Endothelial cell of umbilical vein (primary cell): ENCODE measurements around the gene ZNF609. TPM values are rescaled to one million over a fixed set of nuclear protein-coding genes. Genes with fewer than 3 reads are reported as not detected.

Source experiments
- BruUV-seq: library from RNA; stranded (reverse); fragments of 400-500 nt; replicated peaks from 2 replicates; lab custom pipeline; 2021; lab: Mats Ljungman, UMichigan
- CTCF ChIA-PET: fragments of 300-600, 350-600 bp; sonication (Branson Sonifier 250); formaldehyde crosslinking; loops from one replicate; lab custom pipeline; 2021; ENCODE audit warnings: antibody characterized with exemption, inconsistent platforms; lab: Charles Lee
- POLR2A ChIA-PET: fragments of 300-600, 350-600 bp; sonication (Branson Sonifier 250); formaldehyde crosslinking; loops from one replicate; lab custom pipeline; 2021; ENCODE audit warnings: antibody characterized with exemption, inconsistent platforms; lab: Charles Lee
- DNase-seq: peaks from one replicate; pipeline ENCODE4 v3.0.0-alpha.2; 2011; ENCODE audit warnings: low read depth, low spot score
- FAIRE-seq: peaks from 2 replicates; lab custom pipeline; 2011; peaks lifted over from hg19 to GRCh38; lab: Jason Lieb, UNC
- H2AFZ ChIP-seq: 2 replicates; pipeline ENCODE4 v1.6.0; 2012; ENCODE audit warnings: low read depth, low read length, control low read depth, inconsistent platforms
- H3K27ac ChIP-seq: 2 replicates; pipeline ENCODE4 v1.5.1; 2011; ENCODE audit warnings: low read depth, mild to moderate bottlenecking, control low read depth, low read length, moderate library complexity; ENCODE audit not compliant: insufficient read depth
- H3K27me3 ChIP-seq, 2 experiments: 2 replicates each; pipeline versions ENCODE4 v1.6.0 to v1.6.1; 2011; ENCODE audit warnings: low read length in 2 of 2, mixed read lengths in 1 of 2; ENCODE audit not compliant: control insufficient read depth in 2 of 2, insufficient read depth in 2 of 2
- H3K36me3 ChIP-seq, 2 experiments: 2 replicates in 1 of 2; 3 replicates in 1 of 2; pipeline ENCODE4 v1.5.1; 2011; ENCODE audit warnings: low read length in 2 of 2, mild to moderate bottlenecking in 1 of 2, moderate library complexity in 1 of 2; ENCODE audit not compliant: control insufficient read depth in 2 of 2, insufficient read depth in 2 of 2; ENCODE audit errors: extremely low read depth in 1 of 2
- H3K4me1 ChIP-seq: 3 replicates; pipeline ENCODE4 v1.5.1; 2011; ENCODE audit warnings: mild to moderate bottlenecking, low read length; ENCODE audit not compliant: control insufficient read depth, insufficient read depth; ENCODE audit errors: extremely low read depth
- H3K4me2 ChIP-seq: 2 replicates; pipeline ENCODE4 v1.6.1; 2011; ENCODE audit warnings: low read length, control low read depth, mixed read lengths; ENCODE audit not compliant: insufficient read depth
- H3K4me3 ChIP-seq, 3 experiments: fragments of 200-600 bp in 1 of 3; sonication (generic), shearing (Covaris generic) in 1 of 3; replicated peaks in 1 of 3; 2 replicates each; pipeline ENCODE4 v1.5.1; 2011 to 2016; ENCODE audit warnings: control low read depth in 3 of 3, low read length in 3 of 3, mild to moderate bottlenecking in 2 of 3, inconsistent platforms in 1 of 3, low read depth in 1 of 3, moderate library complexity in 1 of 3; ENCODE audit not compliant: insufficient read depth in 1 of 3
- H3K79me2 ChIP-seq: 2 replicates; pipeline ENCODE4 v1.6.0; 2012; ENCODE audit warnings: low read length, inconsistent platforms; ENCODE audit not compliant: control insufficient read depth, insufficient read depth
- H3K9ac ChIP-seq: replicated peaks from 2 replicates; pipeline ENCODE3; 2011; ENCODE audit warnings: low read length, control low read depth; ENCODE audit not compliant: insufficient read depth; ENCODE audit errors: extremely low read depth
- H3K9me1 ChIP-seq: replicated peaks from 3 replicates; pipeline ENCODE4 v1.6.0; 2011; ENCODE audit warnings: mild to moderate bottlenecking, low read length; ENCODE audit not compliant: control insufficient read depth, insufficient read depth; ENCODE audit errors: extremely low read depth
- H3K9me3 ChIP-seq: replicated peaks from 2 replicates; pipeline ENCODE4 v1.5.1; 2012; ENCODE audit warnings: low read length, inconsistent platforms; ENCODE audit not compliant: control insufficient read depth, insufficient read depth
- H4K20me1 ChIP-seq: replicated peaks from 2 replicates; pipeline ENCODE3; 2011; ENCODE audit warnings: mild to moderate bottlenecking, low read length; ENCODE audit not compliant: control insufficient read depth, insufficient read depth; ENCODE audit errors: extremely low read depth
- CTCF ChIP-seq, 2 donors: IDR thresholded peaks; 1 replicate in 1 of 2; 2 replicates in 1 of 2; pipeline ENCODE4 v1.5.1; 2011; ENCODE audit warnings: low read length in 2 of 2, mild to moderate bottlenecking in 2 of 2, moderate library complexity in 2 of 2, control low read depth in 1 of 2, inconsistent platforms in 1 of 2, low read depth in 1 of 2; ENCODE audit not compliant: insufficient read depth in 1 of 2; ENCODE audit errors: extremely low read depth in 1 of 2
- EZH2 ChIP-seq: IDR thresholded peaks from 2 replicates; pipeline ENCODE4 v1.6.1; 2012; ENCODE audit warnings: borderline replicate concordance, low read depth, mild to moderate bottlenecking, moderate library complexity, low read length, inconsistent platforms; ENCODE audit not compliant: severe bottlenecking
- JUN ChIP-seq: IDR thresholded peaks from 2 replicates; pipeline ENCODE4 v1.6.1; 2011; ENCODE audit warnings: borderline replicate concordance, low read depth; ENCODE audit not compliant: insufficient read length, insufficient read depth
- MAX ChIP-seq: IDR thresholded peaks from 2 replicates; pipeline ENCODE4 v1.6.1; 2011; ENCODE audit not compliant: insufficient read depth, insufficient read length
- MYC ChIP-seq: IDR thresholded peaks from one replicate; pipeline ENCODE4 v1.6.1; 2011; ENCODE audit warnings: mild to moderate bottlenecking, low read depth, low read length
- POLR2A ChIP-seq: IDR thresholded peaks from 2 replicates; pipeline ENCODE4 v1.6.1; 2012; ENCODE audit warnings: low read depth, mild to moderate bottlenecking, control low read depth, low read length
- POLR2AphosphoS5 ChIP-seq: IDR thresholded peaks from 2 replicates; pipeline ENCODE4 v1.6.1; 2012; ENCODE audit warnings: low read depth, mild to moderate bottlenecking, control low read depth, low read length, moderate library complexity; ENCODE audit not compliant: insufficient read depth
- dilution Hi-C: fragments of 300-500 bp; cut with MboI; formaldehyde crosslinking; loops from one replicate; pipeline ENCODE4 v1.15.0; 2019; ENCODE audit warnings: low sequenced_read_pairs; ENCODE audit not compliant: extremely low pct_ligation_motif_present
- intact Hi-C: fragments of 100-400 bp; cut with micrococcal nuclease; formaldehyde crosslinking; loops from one replicate; pipeline ENCODE4 v1.10.0; 2022
- polyA plus RNA-seq, 4 experiments: library from polyadenylated mRNA; depleted of rRNA in 3 of 4; stranded (reverse) in 3 of 4; unstranded in 1 of 4; fragments of >200 nt; gene quantifications; 2 replicates each; pipeline versions ENCODE4 v1.2.1 to v1.2.3, GENCODE V29; 2011 to 2012; ENCODE audit warnings: missing spikeins in 1 of 4
- total RNA-seq: library from RNA; stranded (reverse); gene quantifications from 2 replicates; pipeline ENCODE4 v1.2.3, GENCODE V29; 2021

The ZNF609 gene
- total and polyA plus RNA-seq, 2 donors (not counting 3 experiments of a cell fraction or from before 2014, with no cell fraction given), result 18.2 to 49.6 TPM

DNA sequence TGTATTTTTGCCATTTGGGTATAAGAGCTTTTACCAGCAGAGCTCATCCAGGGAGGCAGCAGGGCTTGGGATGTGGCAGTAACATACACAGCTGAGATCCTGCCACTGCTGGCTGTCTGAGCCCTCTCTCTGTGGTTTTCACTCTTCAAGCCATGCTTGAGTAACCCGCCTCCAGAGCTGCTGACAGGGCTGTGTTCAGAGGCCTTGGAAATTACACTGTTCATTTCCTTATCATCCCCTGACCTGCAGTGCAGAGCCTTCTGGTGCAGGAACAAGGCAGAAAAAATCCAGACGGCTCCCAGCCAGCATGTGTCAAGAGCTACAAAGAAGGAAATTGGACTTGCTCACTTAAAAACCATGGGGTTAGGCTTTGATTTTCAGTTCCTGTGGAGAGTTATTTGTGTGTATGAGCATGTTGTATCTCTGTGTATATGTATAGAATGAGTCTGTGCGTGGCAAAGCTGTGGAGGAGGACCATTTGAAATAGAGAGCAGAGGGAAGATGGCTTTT is 47.0 kb downstream of the ZNF609 start:
- H3K27ac ChIP-seq, result no peak overlapping the region
- H3K4me2 ChIP-seq, result no peak overlapping the region
- no peak overlapping the region for H3K9ac ChIP-seq
- dilution Hi-C loops, result no loop called here
- H3K36me3 ChIP-seq, result peaks cover 2% of the 10 kb centered on the region in 2 experiments
- H3K27me3 ChIP-seq, result no peaks in the 10 kb centered on the region
- CTCF ChIA-PET, result interaction anchor here (0.9 to 2.1 kb wide), 8 partner anchors 14 to 146 kb away, joined by 3 to 12 read pairs (median 3); partner anchors contain the start of gene ZNF609
- no peaks in the 10 kb centered on the region for H3K9me3 ChIP-seq
- H4K20me1 ChIP-seq, result peaks cover 5% of the 10 kb centered on the region
- POLR2A ChIA-PET, result no interaction called here
- TF ChIP-seq JUN (no peak), CTCF (IDR thresholded peaks at IDR 0.05; ENCODE audit: extremely low read depth in 1 of 2, insufficient read depth in 1 of 2, low read depth in 1 of 2, low read length in 2 of 2) (no peak), POLR2A (no peak), MAX (no peak), EZH2 (no peak), MYC (no peak), POLR2AphosphoS5 (no peak)
- intact Hi-C loops, result no loop called here
- no TSS peak for BruUV-seq
- H3K79me2 ChIP-seq, result peaks cover 84% of the 10 kb centered on the region
- DNase-seq (peak; percentile 82), FAIRE-seq (no peak)
- H3K4me1 ChIP-seq, result peaks cover 32% of the 10 kb centered on the region
- H3K4me3 ChIP-seq, result no peak overlapping the region
- no peak overlapping the region for H2AFZ ChIP-seq
- no peaks in the 10 kb centered on the region for H3K9me1 ChIP-seq
